Ecto neural progenitor cell (in vitro differentiated cells): ENCODE measurements around the gene GOLGA6L7.
"Not testable (repeated sequence)": the region's sequence is repeated elsewhere in the genome, so short reads cannot be mapped to it uniquely, and the experiment has no call there.

Experiments used
- DNase-seq: peaks from one replicate; pipeline ENCODE4 v3.0.0-alpha.2; 2018; ENCODE audit warnings: low spot score

GOLGA6L7 gene

DNA sequence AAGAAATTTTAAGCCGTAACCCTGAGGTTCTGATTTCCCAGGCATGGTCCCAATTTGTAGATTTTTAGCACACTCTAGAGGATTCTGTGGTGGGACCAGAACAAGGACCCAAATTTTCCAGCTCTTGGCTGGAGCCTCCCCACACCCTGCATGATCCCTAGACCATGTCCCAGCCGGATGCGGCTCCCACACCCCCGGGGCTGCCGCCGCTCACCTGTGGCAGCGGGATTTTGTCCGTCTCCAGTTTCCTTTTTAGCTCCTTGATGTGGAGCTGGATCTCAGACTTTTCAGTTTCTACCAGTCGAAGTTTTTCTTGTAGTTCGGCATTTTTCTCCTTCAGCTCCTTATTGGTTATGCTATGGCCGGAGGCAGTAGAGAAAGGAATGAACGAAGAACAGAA, 4.9 kb downstream of the GOLGA6L7 start:
- not testable (repeated sequence) for DNase-seq

GRCh38 chr15:28842210-28842609, 6.2 kb downstream of the GOLGA6L7 start:
- DNase-seq, result not testable (repeated sequence)

GRCh38 chr15:28840285-28840684, 8.2 kb downstream of the GOLGA6L7 start:
- not testable (repeated sequence) for DNase-seq

- DNase-seq, result not testable (repeated sequence)
Measured at GRCh38 chr15:28834957-28835585, 13.4 kb downstream of the GOLGA6L7 start.

GRCh38 chr15:28831897-28832587, 16.4 kb downstream of the GOLGA6L7 start:
- peak; percentile 92 for DNase-seq

GRCh38 chr15:28821420-28821819, 27.0 kb downstream of the GOLGA6L7 start:
- DNase-seq, result not testable (repeated sequence)

DNA sequence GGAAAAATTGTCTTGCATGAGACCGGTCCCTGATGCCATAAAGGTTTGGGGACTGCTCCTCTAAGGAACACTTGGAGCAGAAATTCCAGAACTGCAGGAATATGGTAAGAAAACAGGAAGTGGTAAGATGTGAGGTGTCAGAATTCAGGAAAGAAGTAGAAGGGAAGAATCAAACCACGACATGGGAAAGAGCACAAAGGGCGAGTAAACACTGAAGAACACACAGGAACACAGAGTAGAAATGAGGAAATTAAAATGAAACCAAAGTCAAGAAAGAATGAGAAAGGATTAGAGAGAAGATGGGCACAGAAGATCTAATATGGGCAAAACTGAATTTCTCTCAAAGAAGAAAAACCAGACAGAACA, 28.5 kb downstream of the GOLGA6L7 start:
- not testable (repeated sequence) for DNase-seq

DNA sequence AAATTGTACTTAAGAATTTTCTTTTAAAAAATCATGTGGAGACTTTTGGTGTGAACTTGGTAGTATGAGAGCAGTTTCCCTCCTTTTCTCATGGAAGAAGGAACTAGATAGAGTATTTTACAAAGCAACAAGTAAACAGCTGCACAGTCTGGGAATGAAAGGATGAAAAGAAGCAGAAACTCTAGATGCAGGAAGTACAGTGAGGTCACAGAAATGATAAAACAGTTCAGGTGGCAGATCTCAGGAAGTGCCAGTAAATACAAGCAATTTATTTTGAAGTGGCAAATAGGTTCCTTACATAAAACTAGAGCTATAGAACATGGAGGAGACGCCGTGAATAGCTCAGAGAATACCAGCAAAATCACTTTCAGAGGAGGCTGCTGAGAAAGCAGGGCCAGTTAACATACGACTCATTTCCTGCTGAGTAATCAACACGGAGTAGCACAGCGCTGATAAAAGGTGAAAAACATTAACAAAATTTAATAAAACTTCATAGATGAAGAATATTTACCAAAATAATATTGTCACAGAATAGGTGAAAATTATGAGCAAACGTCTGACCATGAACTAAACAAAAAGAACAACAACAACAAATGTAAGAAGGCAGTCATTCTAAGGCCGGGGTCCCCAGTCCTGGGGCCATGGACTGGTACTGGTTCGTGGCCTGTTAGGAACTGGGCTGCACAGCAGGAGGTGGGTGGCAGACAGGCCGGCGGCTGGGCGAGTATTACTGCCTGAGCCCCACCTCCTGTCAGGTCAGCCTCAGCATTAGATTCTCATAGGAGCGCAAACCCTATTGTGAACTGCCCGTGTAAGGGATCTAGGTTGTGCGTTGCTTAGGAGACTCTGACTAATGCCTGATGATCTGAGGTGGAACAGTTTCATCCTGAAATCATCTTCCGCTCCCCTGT, 29.2 kb downstream of the GOLGA6L7 start:
- not testable (repeated sequence) for DNase-seq

- not testable (repeated sequence) for DNase-seq
Measured at GRCh38 chr15:28818168-28818567, 30.3 kb downstream of the GOLGA6L7 start.

DNA sequence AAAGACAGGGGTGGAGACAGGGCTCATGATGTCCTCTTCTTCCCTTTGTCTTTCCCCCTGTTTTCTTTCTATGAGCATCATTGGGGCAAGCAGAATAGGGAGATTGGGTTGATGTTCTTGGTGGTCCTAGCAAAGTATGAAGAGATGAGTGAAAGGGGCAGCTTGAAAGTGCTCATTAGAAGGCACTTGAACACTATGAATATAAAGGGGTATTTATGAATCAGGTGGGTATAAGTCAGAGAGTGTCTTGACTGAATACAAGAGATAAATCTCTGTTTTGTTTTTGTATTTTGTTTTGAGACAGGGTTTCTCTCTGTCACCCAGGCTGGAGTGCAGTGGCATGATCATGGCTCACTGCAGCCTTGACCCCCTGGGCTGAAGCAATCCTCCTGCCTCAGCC, 34.4 kb downstream of the GOLGA6L7 start:
- not testable (repeated sequence) for DNase-seq

DNA sequence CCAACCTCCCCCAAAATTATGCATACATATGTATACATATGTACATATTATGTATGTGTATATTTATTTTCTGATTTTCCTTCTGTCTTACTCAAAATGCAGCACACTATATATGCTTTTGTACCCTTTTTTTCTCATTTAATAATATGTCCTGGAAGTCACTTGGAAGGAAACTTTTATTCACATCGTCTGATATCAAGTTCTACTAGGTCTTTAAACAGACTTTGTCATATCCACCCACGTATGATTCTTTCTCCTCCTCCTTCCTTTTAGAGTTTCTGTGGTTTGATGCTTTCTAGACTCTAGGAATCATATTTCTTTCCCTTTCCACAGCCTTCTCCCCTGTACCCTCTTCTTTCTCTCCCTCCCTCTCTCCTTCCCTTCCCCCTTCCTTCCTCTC, 35.1 kb downstream of the GOLGA6L7 start:
- not testable (repeated sequence) for DNase-seq

GRCh38 chr15:28811852-28812550, 36.4 kb downstream of the GOLGA6L7 start:
- not testable (repeated sequence) for DNase-seq

DNA sequence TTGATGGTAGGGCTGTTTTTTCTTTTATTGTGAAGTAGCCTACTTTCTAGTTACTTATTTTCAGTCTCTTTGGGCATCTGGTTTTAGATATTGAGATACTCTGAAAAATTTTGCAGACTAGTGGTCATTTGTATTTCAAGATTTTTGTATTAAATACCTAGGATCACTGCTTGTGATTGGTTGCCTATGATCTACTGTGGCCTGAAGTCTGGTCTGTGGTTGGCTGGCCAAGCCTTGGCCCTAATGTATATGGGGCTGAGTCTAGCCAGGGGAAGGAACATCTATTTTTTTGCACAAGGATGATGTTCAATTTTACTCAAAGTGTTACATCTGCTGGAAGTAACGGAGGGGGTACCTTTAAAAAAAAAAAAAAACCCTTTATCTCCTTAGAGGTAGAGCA, 38.0 kb downstream of the GOLGA6L7 start:
- not testable (repeated sequence) for DNase-seq

- DNase-seq, result not testable (repeated sequence)
Measured at GRCh38 chr15:28808136-28808535, 40.3 kb downstream of the GOLGA6L7 start.

DNA sequence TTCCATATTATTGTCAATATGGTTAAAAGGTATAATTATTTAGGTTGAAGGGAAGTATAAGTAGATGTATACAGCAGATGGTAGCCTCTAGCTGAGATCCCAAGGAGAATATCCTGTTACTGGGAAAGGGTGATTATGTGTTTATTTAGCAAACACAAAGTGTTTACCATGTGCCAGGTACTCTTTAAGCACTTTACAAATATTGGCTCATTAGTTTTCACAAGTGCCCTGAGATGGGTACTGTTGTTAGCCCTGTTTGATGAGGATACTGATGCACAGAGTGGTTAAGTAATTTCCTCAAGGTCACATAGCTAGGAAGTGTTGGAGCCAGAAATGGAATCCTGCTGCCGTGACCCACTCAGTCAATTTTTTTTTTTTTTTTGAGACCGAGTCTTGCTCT, 48.1 kb downstream of the GOLGA6L7 start:
- DNase-seq, result not testable (repeated sequence)

- not testable (repeated sequence) for DNase-seq
Measured at GRCh38 chr15:28798234-28798633, 50.2 kb downstream of the GOLGA6L7 start.

- not testable (repeated sequence) for DNase-seq
Measured at GRCh38 chr15:28794231-28794630, 54.2 kb downstream of the GOLGA6L7 start.
